H4 (cell line): ENCODE measurements around the gene LRRC10. TPM values are rescaled to one million over a fixed set of nuclear protein-coding genes. Genes with fewer than 3 reads are reported as not detected.
"Not testable (repeated sequence)": the region's sequence is repeated elsewhere in the genome, so short reads cannot be mapped to it uniquely, and the experiment has no call there.

Experiments used
- DNase-seq: peaks from one replicate; pipeline ENCODE4 v3.0.0-alpha.2; 2015; ENCODE audit warnings: low spot score
- total RNA-seq: library from RNA; depleted of rRNA; stranded (reverse); fragments of >200 nt; shearing (Covaris generic); gene quantifications from 2 replicates; pipeline ENCODE4 v1.2.3, GENCODE V29; 2014

Gene LRRC10
- total RNA-seq, 1 experiment from 2014 or later = not detected

DNA sequence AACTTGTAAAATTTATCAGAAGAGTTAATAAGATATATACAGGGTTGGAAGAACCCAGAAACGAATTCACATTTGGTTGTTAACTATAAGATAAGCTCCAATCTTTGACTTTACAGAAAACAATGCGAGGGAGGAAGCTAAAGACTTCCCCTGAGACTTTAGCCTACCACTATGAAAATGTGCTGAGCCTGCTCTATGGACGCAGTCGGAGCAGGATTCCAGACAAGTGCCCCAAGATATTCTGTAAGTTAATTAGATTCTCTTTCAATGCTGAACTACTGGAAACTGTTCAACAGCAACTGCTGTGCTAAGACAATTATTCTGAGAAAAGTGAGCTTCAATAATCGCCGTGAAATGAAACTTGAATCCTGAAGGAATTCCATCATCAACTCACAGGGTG lies 8.3 kb upstream of the LRRC10 start:
- DNase-seq = no peak

DNA sequence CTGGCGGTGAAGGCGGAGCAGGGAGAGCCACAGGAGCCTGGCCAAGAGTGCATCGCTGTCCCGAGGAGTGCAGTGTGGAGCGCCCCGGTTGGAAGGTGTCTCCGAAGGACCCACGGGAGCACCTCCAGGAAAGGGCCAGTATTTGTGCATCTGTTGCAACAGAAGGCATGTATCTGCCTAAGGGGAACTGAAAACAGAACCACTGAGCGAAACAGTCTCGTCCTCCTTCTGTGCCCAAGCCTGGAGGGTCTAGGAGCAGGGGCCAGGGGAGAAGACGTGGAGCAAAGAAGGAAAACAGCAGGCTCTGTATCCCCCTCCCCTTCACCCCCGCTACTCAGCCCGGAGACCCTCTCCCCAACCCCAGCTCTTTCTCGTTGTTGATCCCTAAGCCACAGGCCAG lies 5.3 kb upstream of the LRRC10 start:
- DNase-seq = no peak

DNA sequence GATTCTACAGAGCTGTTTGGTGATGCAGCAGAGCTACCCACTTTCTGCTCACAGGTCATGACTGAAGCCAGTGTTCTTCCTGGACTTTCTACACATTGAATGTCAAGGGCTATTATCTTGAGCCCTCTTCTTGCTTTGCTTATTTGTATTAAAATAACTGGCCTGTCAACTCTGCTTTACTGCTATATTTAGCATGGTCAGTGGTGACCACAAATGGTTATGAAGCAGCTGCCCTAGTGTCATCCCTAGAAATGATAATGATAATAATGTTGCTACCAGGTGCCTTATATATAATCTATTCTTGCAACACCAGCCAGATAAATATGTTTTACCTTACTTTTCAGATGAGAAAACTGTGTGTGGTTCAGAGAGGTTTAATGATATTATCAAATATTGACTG lies 2.6 kb upstream of the LRRC10 start:
- DNase-seq = no peak

DNA sequence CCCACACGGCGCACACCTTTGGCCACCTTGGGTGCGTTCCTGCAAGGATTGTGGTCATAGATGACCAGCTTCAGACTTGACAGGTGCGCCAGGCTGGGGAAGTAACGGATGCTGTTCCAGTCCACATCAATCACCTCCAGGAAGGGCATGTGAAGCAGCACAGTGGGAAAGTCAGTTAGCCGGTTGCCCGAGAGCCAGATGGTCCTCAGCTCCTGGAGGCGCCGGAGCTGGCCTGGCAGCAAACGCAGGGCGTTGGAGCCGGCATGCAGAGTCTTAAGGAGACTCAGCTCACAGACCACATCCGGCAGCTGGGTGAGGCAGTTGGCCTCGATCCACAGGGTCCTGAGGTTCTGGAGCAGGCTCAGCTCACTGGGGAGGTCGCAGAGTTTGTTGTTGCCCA lies 581 bp downstream of the LRRC10 start:
- no peak for DNase-seq

DNA sequence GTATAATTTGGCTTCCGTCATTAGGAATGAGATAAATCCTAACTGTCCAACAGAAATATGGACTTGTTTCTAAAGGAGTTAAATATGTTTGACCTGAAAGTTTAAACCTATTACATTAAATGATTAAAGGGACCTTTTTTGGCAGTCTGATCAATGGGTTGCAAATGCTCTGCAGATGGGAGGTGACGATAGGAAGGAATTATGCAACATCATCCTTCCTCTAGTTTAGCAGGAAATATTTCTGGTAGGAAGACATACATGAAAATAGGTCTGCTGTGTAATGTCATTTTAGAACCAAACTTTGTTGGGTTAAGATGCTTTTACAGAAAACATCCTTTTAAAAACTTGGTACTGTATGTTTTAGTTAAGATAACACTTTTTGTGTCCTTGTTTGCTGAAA lies 2.6 kb downstream of the LRRC10 start:
- no peak for DNase-seq

DNA sequence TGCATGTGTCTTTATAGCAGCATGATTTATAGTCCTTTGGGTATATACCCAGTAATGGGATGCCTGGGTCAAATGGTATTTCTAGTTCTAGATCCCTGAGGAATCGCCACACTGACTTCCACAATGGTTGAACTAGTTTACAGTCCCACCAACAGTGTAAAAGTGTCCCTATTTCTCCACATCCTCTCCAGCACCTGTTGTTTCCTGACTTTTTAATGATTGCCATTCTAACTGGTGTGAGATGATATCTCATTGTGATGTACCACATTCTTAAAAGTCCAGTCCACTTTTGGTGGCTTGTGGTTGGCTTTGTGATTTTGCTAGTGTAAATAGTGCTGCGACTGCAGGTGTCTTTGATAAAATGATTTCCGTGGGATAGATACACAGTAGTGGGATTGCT lies 6.4 kb downstream of the LRRC10 start:
- DNase-seq = not testable (repeated sequence)

DNA sequence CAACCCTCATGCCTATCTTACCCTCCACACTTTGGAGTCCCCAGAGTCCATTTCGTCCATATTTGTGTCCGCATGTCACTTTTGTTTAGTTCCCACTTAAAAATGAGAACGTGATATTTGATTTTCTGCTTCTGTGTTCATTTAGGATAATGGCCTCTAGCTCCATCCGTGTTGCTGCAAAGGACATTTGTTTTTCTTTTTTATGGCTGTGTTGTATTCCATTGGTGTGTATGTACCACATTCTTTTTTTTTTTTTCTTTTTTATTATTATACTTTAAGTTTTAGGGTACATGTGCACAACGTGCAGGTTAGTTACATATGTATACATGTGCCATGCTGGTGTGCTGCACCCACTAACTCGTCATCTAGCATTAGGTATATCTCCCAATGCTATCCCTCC lies 7.2 kb downstream of the LRRC10 start:
- DNase-seq = not testable (repeated sequence)

DNA sequence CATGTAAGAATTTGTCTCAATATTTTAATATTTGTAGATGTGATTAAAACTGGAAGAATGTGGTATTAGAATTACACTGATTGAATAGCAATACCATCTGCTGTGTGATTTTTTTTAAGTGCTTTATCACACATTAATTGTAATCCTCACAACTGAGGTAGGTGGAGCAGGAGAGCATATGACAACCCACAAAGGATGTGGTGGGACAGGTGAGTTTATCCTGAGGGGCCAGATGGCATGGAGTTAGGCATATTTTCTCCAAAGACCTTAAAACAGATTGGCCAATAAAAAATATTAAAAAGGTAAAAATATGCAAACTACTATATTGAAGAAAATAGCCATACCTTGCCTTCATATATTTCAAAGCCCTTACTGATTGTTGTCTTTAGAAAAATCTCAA lies 7.8 kb downstream of the LRRC10 start:
- DNase-seq = no peak

DNA sequence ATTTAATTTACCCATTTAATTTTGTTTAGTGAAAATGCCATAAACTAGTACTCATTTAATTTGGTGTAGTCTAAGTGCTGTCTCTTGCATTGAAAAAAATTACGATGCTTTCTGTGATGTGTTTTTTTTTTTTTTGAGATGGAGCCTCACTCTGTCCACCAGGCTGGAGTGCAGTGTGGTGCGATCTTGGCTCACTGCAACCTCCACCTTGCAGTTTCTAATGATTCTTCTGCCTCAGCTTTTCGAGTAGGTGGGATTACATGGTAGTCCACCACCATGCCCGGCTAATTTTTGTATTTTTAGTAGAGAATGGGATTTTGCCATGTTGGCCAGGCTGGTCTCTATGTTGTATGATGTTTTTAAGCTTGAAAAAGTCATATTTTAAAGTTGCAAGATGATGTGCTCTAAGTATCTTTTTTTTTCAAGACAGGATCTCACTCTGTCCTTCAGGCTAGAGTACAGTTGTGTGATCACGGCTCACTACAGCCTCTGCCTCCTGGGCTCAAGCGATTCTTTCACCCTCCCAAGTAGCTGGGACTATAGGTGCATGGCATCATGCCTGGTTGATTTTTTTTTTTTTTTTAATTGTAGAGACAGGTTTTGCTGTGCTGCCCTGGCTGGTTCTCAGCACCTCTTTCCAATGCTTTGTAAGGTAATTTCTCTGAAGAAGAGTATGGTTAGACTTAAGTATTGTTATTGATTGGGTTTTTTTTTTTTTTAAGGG lies 8.6 kb downstream of the LRRC10 start:
- DNase-seq = no peak

DNA sequence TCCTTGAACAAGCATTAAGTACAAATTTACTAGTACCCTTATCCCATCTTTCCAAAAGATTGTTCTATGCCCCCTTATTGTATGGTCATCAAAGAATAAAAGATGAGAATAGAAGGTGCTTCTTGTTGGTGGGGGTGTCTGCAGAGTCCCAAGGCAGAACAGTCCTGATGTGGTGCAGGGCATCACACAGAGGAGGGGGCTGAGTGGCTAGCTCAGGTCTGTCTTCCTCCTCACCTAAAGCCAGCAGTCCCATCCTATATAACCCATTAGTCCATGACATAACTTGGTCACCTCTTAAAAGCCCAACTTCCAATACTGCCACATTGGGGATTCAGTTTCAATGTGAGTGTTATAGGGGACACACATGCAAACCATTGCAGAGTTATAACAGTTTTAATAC lies 9.9 kb downstream of the LRRC10 start:
- no peak for DNase-seq

DNA sequence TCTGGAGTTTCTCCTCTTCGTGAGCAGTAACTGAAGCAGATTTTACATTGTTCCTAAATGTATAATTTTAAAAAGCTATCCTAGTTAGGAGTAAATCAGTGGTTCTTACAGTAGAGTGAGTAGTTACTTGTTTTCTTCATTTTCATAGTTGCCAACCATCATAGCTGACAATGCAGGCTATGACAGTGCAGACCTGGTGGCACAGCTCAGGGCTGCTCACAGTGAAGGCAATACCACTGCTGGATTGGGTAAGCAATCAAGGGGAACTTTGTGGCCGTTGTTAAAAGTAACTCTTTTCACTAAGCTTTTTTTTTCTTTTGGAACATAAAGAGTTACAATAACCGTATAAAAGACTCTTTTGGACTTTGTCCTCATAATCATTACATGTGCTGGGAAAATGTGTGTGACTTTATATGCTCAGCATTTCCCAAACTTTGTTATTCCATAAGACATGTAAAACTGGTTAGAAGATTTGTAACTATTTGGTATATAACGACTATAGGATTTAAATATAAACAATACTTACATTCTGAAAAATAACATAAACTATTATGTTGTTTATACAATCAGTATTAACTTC lies 12.4 kb downstream of the LRRC10 start:
- no peak for DNase-seq

DNA sequence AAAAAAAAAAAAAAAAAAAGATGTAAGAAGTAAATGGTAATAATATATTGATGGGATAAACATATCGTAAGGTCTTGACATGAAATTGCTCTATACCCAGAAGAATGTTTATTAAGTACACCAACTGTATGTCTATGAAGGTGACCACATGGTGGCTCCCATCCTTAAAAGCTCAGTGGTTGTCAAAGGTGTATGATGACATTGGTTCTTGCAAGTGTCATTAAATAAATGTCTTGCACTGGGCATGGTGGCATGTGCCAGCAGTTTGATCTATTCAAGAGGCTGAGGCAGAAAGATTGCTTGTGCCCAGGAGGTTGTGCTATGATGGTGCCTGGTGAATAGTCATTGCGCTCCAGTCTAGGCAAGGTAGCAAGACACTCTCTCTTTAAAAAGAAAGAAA lies 15.0 kb downstream of the LRRC10 start:
- no peak for DNase-seq

DNA sequence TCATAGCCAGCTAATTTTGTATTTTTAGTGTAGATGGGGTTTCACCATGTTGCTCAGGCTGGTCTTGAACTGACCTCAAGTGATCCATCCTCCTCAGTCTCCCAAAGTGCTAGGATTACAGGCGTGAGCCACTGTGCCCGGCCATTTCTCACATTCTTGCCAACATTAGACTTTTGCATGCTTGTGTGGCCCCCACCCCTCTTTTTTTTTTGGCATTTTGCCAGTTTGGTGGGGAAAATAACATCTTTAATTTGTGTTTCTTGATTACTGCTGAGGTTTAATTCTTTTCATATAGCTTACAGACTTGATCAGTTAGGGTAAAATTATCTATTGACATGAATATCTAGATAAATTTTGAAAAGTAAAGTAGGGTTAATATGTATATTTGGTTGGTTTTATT lies 21.6 kb downstream of the LRRC10 start:
- no peak for DNase-seq

DNA sequence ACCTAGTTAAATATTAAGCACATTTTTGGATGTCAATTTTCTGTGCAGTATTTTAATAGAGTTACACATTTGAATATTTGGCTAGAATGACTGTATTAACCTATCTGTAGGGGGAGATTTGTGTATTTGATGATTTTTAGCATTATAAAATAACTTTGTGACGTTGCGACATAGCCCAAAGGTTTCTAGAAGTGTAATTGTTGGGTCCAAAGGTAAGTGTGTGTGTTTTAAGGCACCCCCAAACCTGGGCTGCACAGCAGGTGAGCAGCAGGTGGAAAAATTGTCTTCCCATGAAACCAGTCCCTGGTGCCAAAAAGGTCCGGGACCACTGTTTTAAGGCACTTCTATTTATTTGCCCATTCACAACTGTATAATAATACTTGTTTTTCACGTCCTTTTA lies 22.2 kb downstream of the LRRC10 start:
- no peak for DNase-seq

DNA sequence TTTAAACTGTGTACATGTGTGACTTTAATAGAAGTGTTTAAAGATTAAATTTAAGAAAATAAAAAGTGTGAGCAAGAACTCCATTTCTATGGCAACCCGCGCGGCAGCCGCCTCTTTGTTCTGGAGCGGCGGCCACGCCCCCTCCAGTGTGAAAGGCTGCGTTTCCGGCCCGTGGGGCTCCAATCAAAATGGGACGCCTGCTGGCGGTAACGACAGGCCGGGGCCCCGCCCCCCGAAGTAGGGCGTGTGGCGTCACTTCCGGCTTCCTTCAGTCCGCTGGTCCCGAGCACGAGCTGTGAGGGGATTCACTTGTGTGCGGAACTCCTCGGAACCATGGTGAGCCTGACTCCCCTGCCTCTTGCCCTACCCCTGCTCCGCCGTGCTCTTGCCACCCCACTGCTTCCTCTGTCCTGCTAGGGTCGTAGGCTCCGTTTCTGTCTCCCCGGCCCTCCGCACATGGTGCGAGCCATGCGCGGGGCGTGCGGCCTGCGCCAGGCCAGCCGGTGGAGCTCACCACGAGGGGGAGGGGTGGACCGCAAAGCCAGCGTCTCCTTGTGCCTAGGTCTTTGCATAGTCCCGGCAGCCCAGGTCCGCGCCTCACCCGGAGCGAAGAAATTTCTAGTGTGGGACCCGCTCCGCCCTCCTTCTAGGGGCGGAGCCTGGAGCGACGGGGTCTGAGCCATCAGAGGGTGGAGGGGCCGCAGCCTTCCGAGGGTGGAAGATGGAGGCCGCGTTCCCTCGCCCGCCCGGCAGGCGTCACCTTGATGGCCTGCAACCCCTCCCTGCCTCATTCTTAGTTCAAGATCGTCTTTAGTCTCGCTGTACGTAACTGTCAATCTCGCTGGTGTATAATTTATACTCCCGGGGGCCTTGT lies 25.3 kb downstream of the LRRC10 start, which contains the start of gene CCT2:
Gene CCT2 (plus strand): TSS at position 271 of the 874 bp plus-strand sequence. CDS start 63 bp downstream, at position 334.
- peak; percentile 94 for DNase-seq

DNA sequence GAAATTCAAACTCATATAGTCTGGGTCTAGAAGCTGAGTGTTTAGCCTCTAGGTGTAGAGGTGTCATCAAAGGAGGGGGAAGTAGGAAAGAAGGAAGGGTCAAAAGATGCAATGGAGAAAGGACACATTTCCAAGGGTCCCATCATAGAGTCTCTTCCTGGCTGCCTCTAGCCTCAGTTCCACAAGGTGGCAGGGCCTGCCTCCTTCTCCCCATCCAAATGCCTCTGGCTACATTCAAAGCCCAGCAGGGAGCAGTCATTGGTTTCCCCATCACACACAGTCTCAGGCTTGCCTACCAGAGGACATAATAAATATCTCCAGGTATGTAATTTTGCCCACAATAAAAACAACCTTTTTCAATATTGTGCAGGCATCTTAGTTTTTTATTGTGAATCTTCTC lies 27.5 kb downstream of the LRRC10 start:
- DNase-seq = no peak

DNA sequence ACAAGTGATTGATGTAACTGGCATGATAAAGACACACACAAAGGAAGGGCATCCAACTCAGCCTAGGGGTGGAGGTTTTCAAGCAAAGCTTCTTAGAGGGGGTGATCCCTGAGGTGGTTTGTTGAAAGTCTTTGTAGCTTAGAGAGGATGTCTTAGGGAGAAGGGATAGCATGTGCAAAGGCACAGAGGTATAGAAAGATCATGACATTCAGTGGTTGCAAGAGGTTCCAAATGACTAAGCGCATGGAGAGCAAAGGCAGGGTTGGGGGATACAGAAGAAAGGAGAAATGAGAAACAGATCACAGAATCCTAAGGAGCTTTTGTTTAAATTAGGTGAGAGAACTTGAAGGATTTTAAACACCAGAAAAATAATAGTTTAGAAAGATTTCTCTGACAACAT lies 30.6 kb downstream of the LRRC10 start:
- no peak for DNase-seq

DNA sequence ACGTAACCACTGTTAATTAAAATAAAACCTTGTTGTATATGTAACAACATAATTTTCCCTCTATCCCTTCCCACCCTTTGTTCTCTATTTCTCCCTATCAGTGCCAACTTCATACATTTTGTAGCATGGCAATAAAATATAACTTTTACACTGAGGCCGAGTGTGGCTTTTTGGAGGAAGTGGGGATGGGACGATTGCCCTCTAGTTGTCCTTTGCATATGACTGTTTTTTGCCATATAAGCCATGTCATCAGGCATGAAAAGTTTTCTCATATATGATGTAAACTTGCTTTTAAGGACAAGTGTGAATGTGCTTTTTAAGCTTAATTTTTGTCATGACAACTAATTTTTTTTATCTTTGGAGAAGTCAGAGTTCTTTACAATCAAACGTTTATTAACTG lies 31.7 kb downstream of the LRRC10 start:
- no peak for DNase-seq

DNA sequence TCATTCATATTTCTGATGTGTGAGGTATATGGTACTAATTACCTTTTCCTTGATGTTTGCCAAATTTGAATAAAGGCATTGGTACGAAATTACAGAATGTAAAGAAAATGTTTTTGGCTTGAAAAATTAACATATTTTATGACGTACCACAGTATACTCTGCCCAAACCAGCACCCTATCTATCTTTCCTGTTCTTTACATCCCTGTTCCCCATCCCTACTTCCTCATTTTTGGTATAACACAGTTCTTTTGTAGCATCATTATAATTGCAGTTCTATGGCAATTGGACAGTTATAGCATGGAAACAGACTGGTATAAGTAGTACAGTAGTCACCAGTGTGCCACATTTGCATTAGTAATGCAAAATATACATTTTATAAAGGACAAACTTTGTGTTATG lies 32.4 kb downstream of the LRRC10 start:
- no peak for DNase-seq

DNA sequence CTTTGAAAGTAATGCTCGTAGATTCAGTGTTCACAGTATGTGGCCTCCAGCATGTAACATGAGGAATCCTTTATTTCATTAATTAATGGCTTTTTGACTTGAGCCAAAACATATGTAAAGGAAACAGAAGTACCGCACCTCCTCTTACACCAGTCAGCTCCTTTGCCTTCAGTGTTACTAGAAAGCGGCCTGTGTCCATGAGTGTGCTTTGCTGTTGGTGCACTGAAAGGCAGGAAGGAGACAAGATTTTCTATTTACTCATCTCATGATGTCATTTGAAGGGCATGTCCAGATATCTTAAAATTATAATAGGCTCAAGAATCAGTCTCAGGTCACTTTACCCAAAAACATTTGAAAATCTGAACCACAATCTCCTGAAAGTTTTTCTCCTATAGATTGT lies 35.4 kb downstream of the LRRC10 start:
- no peak for DNase-seq

DNA sequence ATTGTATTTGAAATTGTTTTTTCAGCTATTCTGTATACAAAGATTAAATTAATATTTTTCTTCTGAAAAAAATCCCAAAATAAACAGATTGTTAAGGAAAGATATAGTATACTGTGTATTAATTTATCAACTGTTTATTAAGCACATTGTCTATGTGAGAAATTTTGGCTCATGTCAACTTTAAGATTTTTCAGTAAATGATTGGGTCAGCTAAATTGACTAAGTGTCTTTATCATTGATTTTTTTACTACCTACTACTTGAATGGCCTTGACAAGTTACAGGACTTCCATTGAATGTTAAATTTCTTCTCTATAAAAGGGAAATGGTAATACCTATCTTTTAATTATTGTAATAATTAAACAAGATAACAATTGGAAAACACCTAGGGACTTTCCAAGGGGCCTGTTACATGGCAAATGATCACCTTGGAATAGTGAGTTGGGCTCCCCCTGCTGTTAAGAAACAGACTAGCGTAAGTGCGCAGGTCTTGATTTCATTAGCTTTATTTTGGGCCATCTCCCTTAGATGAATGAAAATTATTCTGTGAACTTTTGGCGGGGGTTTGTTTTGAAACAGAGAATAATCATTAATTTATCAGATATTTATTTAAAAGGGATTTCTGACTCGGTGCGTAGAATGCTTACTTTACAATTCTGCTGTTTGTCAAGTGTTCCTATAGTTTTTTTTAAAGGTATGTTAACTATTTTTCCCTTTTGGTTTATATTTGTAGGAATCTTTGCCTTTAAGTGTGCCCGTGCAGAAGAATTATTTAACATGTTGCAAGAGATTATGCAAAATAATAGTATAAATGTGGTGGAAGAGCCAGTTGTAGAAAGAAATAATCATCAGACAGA lies 39.9 kb downstream of the LRRC10 start:
- peak; percentile 53 for DNase-seq

DNA sequence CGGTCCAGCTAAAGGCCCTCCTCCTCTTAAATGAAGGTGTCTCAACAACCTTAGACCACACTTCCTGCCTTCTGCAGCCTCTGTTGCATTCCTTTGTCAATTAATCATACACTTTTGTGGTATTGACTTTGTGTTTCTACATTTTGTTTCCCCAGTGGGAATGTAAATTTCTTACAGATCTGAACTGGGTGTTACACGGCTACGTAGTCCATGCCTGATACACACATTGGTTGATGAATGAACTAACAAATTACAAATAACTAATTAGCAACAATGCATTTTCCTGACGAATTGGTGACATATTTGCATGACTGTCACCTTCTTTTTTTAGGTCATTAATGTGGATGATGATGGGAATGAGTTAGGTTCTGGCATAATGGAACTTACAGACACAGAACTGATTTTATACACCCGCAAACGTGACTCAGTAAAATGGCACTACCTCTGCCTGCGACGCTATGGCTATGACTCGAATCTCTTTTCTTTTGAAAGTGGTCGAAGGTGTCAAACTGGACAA lies 40.6 kb downstream of the LRRC10 start:
- DNase-seq = peak; percentile 79
